Measurements from ENCODE around the gene OR13J1.

OR13J1 gene

DNA sequence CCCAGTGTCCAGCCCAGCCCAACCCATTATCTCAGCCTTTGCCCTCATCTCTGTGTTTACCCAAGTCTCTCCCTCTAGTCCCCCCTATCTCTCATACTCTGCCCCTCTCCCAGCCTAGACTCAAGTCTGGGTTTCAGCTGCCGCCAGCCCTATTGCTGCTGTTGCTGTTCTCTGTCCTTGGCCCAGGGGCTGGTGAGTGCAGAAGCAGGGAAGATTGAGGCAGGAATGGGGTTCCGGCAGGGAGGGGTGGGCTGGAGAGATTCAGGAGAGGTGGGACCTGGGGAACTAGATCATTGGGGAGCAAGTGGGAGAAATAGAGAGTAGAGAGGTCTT, 40.5 kb downstream of the OR13J1 start:
- no peak for DNase-seq

GRCh38 chr9:35829084-35829763, 41.0 kb downstream of the OR13J1 start, which contains the start of gene TMEM8B:
Gene TMEM8B, plus strand, starts transcription at chr9:35829228. Its CDS starts 220 bp downstream, at chr9:35829448.
- DNase-seq = peak; percentile 82

- DNase-seq = no peak
These were observed 41.5 kb downstream of the OR13J1 start, which contains the start of gene FAM221B for GRCh38 chr9:35828716-35829083. Gene FAM221B, minus strand, starts transcription at chr9:35828732. Its CDS starts 2,571 bp downstream, at chr9:35826161.

DNA sequence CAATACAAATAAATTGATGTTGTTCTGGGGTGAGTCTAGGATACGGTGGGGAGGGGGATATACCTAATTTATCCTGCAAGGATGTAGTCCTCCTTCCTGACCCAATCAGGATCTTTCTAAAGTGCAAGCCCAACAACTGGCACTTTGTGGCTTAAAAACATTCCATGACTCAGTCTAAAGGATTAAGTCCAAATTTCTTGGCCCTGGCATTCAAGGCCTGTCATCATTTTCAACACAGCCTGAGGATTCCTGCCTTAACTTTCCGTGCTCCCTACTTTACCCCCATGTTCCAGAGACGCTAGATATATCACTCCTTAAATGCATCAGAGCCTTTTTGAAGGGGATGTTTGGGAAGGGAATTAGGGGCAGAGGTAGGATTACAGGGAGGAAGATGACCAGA, 42.7 kb downstream of the OR13J1 start:
- no peak for DNase-seq

GRCh38 chr9:35826071-35826701, 44.0 kb downstream of the OR13J1 start:
- no peak for DNase-seq

DNA sequence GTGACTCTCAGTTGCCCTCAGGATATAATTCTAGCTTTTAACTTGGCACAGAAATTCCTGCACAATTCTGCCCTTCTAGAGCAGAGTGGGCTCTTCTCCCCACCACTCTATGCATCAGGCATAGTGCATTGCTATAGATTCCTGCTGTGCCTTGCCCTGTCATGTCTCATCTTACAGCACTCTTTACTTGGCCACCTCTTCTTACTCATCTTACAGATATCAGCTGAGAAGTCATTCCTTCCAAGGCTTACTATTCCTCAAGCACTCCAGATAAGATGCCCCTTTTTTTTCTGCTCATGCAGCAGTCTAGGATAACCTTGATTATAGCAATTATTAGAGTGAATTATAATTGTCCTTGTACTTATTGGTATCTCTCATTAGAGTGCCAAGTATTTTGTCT, 47.3 kb downstream of the OR13J1 start:
- no peak for DNase-seq

DNA sequence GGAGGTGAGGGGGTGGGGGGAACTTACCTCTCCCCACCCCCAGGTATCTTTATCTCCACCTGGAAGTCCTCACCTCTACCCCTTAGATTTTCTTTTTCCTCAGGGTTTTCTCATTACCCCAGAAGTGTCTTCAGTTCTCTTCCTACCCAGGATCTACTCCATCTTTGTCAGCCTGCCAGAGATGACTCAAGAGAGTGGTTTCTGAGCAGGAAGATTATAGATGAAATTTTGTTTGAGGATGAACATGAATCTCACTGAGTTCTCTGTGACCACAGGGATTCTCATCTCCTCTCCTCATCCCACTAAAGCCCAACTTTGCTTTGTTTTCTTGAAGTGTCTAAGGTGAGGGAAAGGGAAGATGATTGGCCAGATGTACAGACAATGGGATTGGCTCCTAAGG, 50.1 kb downstream of the OR13J1 start:
- DNase-seq = no peak
